ENCODE results near the gene LRRC56. TPM values are rescaled to one million over a fixed set of nuclear protein-coding genes. Genes with fewer than 3 reads are reported as not detected.

LRRC56 gene
- polyA plus RNA-seq, 1 donor (not counting 4 experiments of a cell fraction or from before 2014, with no cell fraction given), result 0.28 TPM

- no peak for FAIRE-seq
- Histone ChIP-seq H3K27me3 (ENCODE audit: control insufficient read depth, extremely low read depth, insufficient read depth, low read length) (no peaks in the 10 kb centered on the region), H2AFZ (ENCODE audit: control insufficient read depth, low read length) (peak overlapping the region; percentile 80), H3K4me1 (ENCODE audit: control insufficient read depth, extremely low read depth, insufficient read depth, low read length) (peaks cover 33% of the 10 kb centered on the region), H3K9me1 (ENCODE audit: control insufficient read depth, extremely low read depth, insufficient read depth, low read length) (peaks cover 8% of the 10 kb centered on the region), H3K4me2 (ENCODE audit: control insufficient read depth, extremely low read depth, insufficient read depth, low read depth, low read length) (peak overlapping the region; percentile 89), H3K27ac (ENCODE audit: control insufficient read depth, insufficient read depth, low read length) (no peak overlapping the region), H3K4me3 (ENCODE audit: control insufficient read depth in 2 of 3, extremely low read depth in 1 of 3, insufficient read depth in 2 of 3, low read depth in 1 of 3, low read length in 3 of 3) (peak overlapping the region; percentile 54 to 73 (median 68)), H3K9me3 (ENCODE audit: control insufficient read depth, low read depth, low read length) (no peaks in the 10 kb centered on the region), H3K36me3 (ENCODE audit: control insufficient read depth in 2 of 2, extremely low read depth in 1 of 2, insufficient read depth in 2 of 2, low read length in 2 of 2) (peaks cover 2 to 4% of the 10 kb centered on the region in 2 experiments), H4K20me1 (ENCODE audit: control insufficient read depth, extremely low read depth, insufficient read depth, low read length) (peaks cover 27% of the 10 kb centered on the region), H3K79me2 (ENCODE audit: control insufficient read depth, insufficient read depth, low read length) (peaks cover 31% of the 10 kb centered on the region), H3K9ac (ENCODE audit: control insufficient read depth, extremely low read depth, insufficient read depth, low read length) (peak overlapping the region; percentile 58)
- TF ChIP-seq CTCF (optimal IDR thresholded peaks at IDR 0.05 in 1 of 3, IDR thresholded peaks at IDR 0.05 in 1 of 3, conservative IDR thresholded peaks at IDR 0.05 in 1 of 3; ENCODE audit: extremely low read depth in 1 of 3, insufficient read depth in 2 of 3, low read length in 3 of 3), result no peak
- TF ChIP-seq EZH2 (IDR thresholded peaks at IDR 0.05; ENCODE audit: low read length), result no peak
- no peak for DNase-seq (ENCODE audit: low read depth, low spot score)
- dilution Hi-C loops (cut with MboI; ENCODE audit: extremely low pct_ligation_motif_present, low sequenced_read_pairs), result no loop called here
Measured at GRCh38 chr11:574632-575312, 37.4 kb downstream of the LRRC56 start.

- no peak for FAIRE-seq
- no peak overlapping the region for H3K27ac ChIP-seq (ENCODE audit: control insufficient read depth, insufficient read depth, low read length)
- DNase-seq (ENCODE audit: low read depth, low spot score), result no peak
- H2AFZ ChIP-seq (ENCODE audit: control insufficient read depth, low read length), result peak overlapping the region; percentile 80
- H3K4me1 ChIP-seq (ENCODE audit: control insufficient read depth, extremely low read depth, insufficient read depth, low read length), result peaks cover 37% of the 10 kb centered on the region
- dilution Hi-C loops (cut with MboI; ENCODE audit: extremely low pct_ligation_motif_present, low sequenced_read_pairs), result no loop called here
- H3K79me2 ChIP-seq (ENCODE audit: control insufficient read depth, insufficient read depth, low read length), result peaks cover 38% of the 10 kb centered on the region
- peaks cover 8% of the 10 kb centered on the region for H3K9me1 ChIP-seq (ENCODE audit: control insufficient read depth, extremely low read depth, insufficient read depth, low read length)
- H3K4me2 ChIP-seq (ENCODE audit: control insufficient read depth, extremely low read depth, insufficient read depth, low read depth, low read length), result peak overlapping the region; percentile 89
- no peaks in the 10 kb centered on the region for H3K27me3 ChIP-seq (ENCODE audit: control insufficient read depth, extremely low read depth, insufficient read depth, low read length)
- peaks cover 34% of the 10 kb centered on the region for H4K20me1 ChIP-seq (ENCODE audit: control insufficient read depth, extremely low read depth, insufficient read depth, low read length)
- TF ChIP-seq CTCF (optimal IDR thresholded peaks at IDR 0.05 in 1 of 3, IDR thresholded peaks at IDR 0.05 in 1 of 3, conservative IDR thresholded peaks at IDR 0.05 in 1 of 3; ENCODE audit: extremely low read depth in 1 of 3, insufficient read depth in 2 of 3, low read length in 3 of 3), result no peak
- no peak for TF ChIP-seq EZH2 (IDR thresholded peaks at IDR 0.05; ENCODE audit: low read length)
- peak overlapping the region; percentile 58 for H3K9ac ChIP-seq (ENCODE audit: control insufficient read depth, extremely low read depth, insufficient read depth, low read length)
- H3K9me3 ChIP-seq (ENCODE audit: control insufficient read depth, low read depth, low read length), result no peaks in the 10 kb centered on the region
- H3K4me3 ChIP-seq (ENCODE audit: control insufficient read depth in 2 of 3, extremely low read depth in 1 of 3, insufficient read depth in 2 of 3, low read depth in 1 of 3, low read length in 3 of 3), result peak overlapping the region; percentile 54 to 73 (median 68)
- peaks cover 4% of the 10 kb centered on the region in 2 experiments for H3K36me3 ChIP-seq (ENCODE audit: control insufficient read depth in 2 of 2, extremely low read depth in 1 of 2, insufficient read depth in 2 of 2, low read length in 2 of 2)
Measured at GRCh38 chr11:575313-575995, 38.1 kb downstream of the LRRC56 start.
